Measurements from ENCODE around the gene DDB1.

- TF ChIP-seq FOXM1 (IDR thresholded peaks at IDR 0.05; ENCODE audit: borderline replicate concordance) (no peak), ELF4 (IDR thresholded peaks at IDR 0.05) (no peak), BHLHE40 (IDR thresholded peaks at IDR 0.05; ENCODE audit: borderline replicate concordance) (no peak), SP1 (IDR thresholded peaks at IDR 0.05) (no peak)
Observed at GRCh38 chr11:61283613-61284012, 49.3 kb downstream of the DDB1 start.
